SK-N-SH (cell line): Measurements from ENCODE around the gene GUK1. TPM values are rescaled to one million over a fixed set of nuclear protein-coding genes. Genes with fewer than 3 reads are reported as not detected.

ENCODE experiments used
- CTCF ChIA-PET: fragments of 300-600, 350-600 bp; formaldehyde crosslinking; extraction: SDS; loops from one replicate; lab custom pipeline; 2021; lab: Yijun Ruan, JAX
- POLR2A ChIA-PET: fragments of 350-600 bp; sonication (Branson Sonifier 250); formaldehyde crosslinking; extraction: SDS; loops from one replicate; lab custom pipeline; 2020; ENCODE audit warnings: antibody characterized with exemption, inconsistent platforms; lab: Yijun Ruan, JAX
- DNase-seq: peaks from one replicate; pipeline ENCODE4 v3.0.0; 2012
- H2AFZ ChIP-seq: fragments of 200-600 bp; sonication (generic); 2 replicates; pipeline ENCODE4 v1.8.1; 2016; ENCODE audit warnings: antibody characterized with exemption, mild to moderate bottlenecking, low read depth
- H3F3A ChIP-seq: fragments of 200-600 bp; sonication (generic); replicated peaks from 2 replicates; pipeline ENCODE3; 2016; ENCODE audit warnings: antibody characterized with exemption, mild to moderate bottlenecking; ENCODE audit not compliant: insufficient read depth
- H3K27ac ChIP-seq, 2 experiments: fragments of 200-500 bp in 1 of 2; fragments of 200-600 bp in 1 of 2; sonication (Bioruptor generic) in 1 of 2; sonication (generic), shearing (Covaris generic) in 1 of 2; 2 replicates each; pipeline versions ENCODE4 v1.5.1 to v1.6.1; 2014 to 2016; ENCODE audit warnings: low read depth in 2 of 2, inconsistent platforms in 1 of 2, low read length in 1 of 2, mild to moderate bottlenecking in 1 of 2, mixed read lengths in 1 of 2
- H3K27me3 ChIP-seq: fragments of 200-600 bp; sonication (generic), shearing (Covaris generic); 2 replicates; pipeline ENCODE4 v1.6.1; 2016; ENCODE audit warnings: mixed run types; ENCODE audit not compliant: insufficient read depth
- H3K36me3 ChIP-seq, 2 experiments: fragments of 200-500 bp in 1 of 2; fragments of 200-600 bp in 1 of 2; sonication (Bioruptor generic) in 1 of 2; sonication (generic) in 1 of 2; replicated peaks in 1 of 2; 2 replicates each; pipeline versions ENCODE3 to v1.5.1; 2014 to 2016; ENCODE audit warnings: low read length in 1 of 2, mild to moderate bottlenecking in 1 of 2; ENCODE audit not compliant: insufficient read depth in 2 of 2, control insufficient read depth in 1 of 2
- H3K4me1 ChIP-seq, 2 experiments: fragments of 200-500 bp in 1 of 2; fragments of 200-600 bp in 1 of 2; sonication (Bioruptor generic) in 1 of 2; sonication (generic), shearing (Covaris generic) in 1 of 2; 2 replicates each; pipeline versions ENCODE4 v1.5.1 to v1.6.1; 2014 to 2016; ENCODE audit warnings: low read depth in 1 of 2, low read length in 1 of 2, mixed run types in 1 of 2; ENCODE audit not compliant: insufficient read depth in 2 of 2, control insufficient read depth in 1 of 2
- H3K4me2 ChIP-seq: fragments of 200-600 bp; sonication (generic), shearing (Covaris generic); 2 replicates; pipeline ENCODE4 v1.6.1; 2017; ENCODE audit warnings: mixed run types
- H3K4me3 ChIP-seq, 2 experiments: fragments of 200-500 bp in 1 of 2; fragments of 200-600 bp in 1 of 2; sonication (Bioruptor generic) in 1 of 2; sonication (generic), shearing (Covaris generic) in 1 of 2; 2 replicates each; pipeline versions ENCODE4 v1.5.1 to v1.8.1; 2014 to 2016; ENCODE audit warnings: low read depth in 2 of 2, inconsistent platforms in 1 of 2, low read length in 1 of 2, mild to moderate bottlenecking in 1 of 2, mixed read lengths in 1 of 2, moderate library complexity in 1 of 2
- H3K79me2 ChIP-seq: fragments of 200-600 bp; sonication (generic); 2 replicates; pipeline ENCODE4 v1.8.1; 2017; ENCODE audit warnings: mild to moderate bottlenecking; ENCODE audit not compliant: insufficient read depth
- H3K9ac ChIP-seq: fragments of 200-600 bp; sonication (generic); 2 replicates; pipeline ENCODE4 v1.6.1; 2017; ENCODE audit warnings: mixed run types
- H3K9me2 ChIP-seq: fragments of 200-600 bp; sonication (generic); 2 replicates; pipeline ENCODE4 v1.6.1; 2017; ENCODE audit warnings: mixed run types
- H3K9me3 ChIP-seq: fragments of 200-600 bp; sonication (generic); 2 replicates; pipeline ENCODE4 v1.6.1; 2017; ENCODE audit warnings: mixed run types, mild to moderate bottlenecking, moderate library complexity
- H4K20me1 ChIP-seq: fragments of 200-600 bp; sonication (generic); 2 replicates; pipeline ENCODE4 v1.6.1; 2017; ENCODE audit warnings: mild to moderate bottlenecking, mixed run types; ENCODE audit not compliant: insufficient read depth
- CHD2 ChIP-seq: fragments of 150-350 bp; IDR thresholded peaks from 2 replicates; pipeline ENCODE4 v1.6.1; 2018; ENCODE audit warnings: low read length; ENCODE audit not compliant: partially characterized antibody
- CTCF ChIP-seq: fragments of 200-600 bp; sonication (generic); IDR thresholded peaks from 2 replicates; pipeline ENCODE4 v1.6.1; 2017; ENCODE audit warnings: antibody characterized with exemption, mild to moderate bottlenecking, moderate library complexity
- EZH2phosphoT487 ChIP-seq: fragments of 200-600 bp; sonication (generic); IDR thresholded peaks from 2 replicates; pipeline ENCODE4 v1.6.1; 2017; ENCODE audit warnings: low read depth, mixed run types, mild to moderate bottlenecking, antibody characterized with exemption, moderate library complexity, borderline replicate concordance
- FOXJ3 ChIP-seq: sonication (generic); formaldehyde crosslinking; IDR thresholded peaks from 2 replicates; pipeline ENCODE4 v1.5.1; 2020; ENCODE audit warnings: mild to moderate bottlenecking, missing genetic modification reagents
- GABPA ChIP-seq: IDR thresholded peaks from 2 replicates; pipeline ENCODE4 v1.4.0; 2012; ENCODE audit warnings: low read depth, mild to moderate bottlenecking
- MAX ChIP-seq: IDR thresholded peaks from 2 replicates; pipeline ENCODE4 v1.4.0; 2012; ENCODE audit warnings: low read depth
- MEF2A ChIP-seq: IDR thresholded peaks from 2 replicates; pipeline ENCODE4 v1.4.0; 2012; ENCODE audit warnings: low read depth, borderline replicate concordance
- MXI1 ChIP-seq: IDR thresholded peaks from 2 replicates; pipeline ENCODE4 v1.6.1; 2012; ENCODE audit warnings: mild to moderate bottlenecking, low read depth, low read length, improper control_type of control experiment
- NRF1 ChIP-seq: IDR thresholded peaks from 2 replicates; pipeline ENCODE4 v1.6.1; 2012; ENCODE audit warnings: low read depth, mild to moderate bottlenecking, low read length
- PBX3 ChIP-seq: IDR thresholded peaks from 2 replicates; pipeline ENCODE4; 2012
- POLR2AphosphoS5 ChIP-seq: IDR thresholded peaks from 2 replicates; pipeline ENCODE4 v1.6.1; 2012; ENCODE audit warnings: low read depth, low read length
- RAD21 ChIP-seq: IDR thresholded peaks from 2 replicates; pipeline ENCODE4 v1.6.1; 2012; ENCODE audit warnings: mild to moderate bottlenecking, low read length
- REST ChIP-seq: IDR thresholded peaks from 2 replicates; pipeline ENCODE4 v1.6.1; 2012; ENCODE audit warnings: mild to moderate bottlenecking, low read depth, low read length, moderate library complexity
- RFX5 ChIP-seq: IDR thresholded peaks from 2 replicates; pipeline ENCODE4 v1.6.1; 2012; ENCODE audit warnings: mild to moderate bottlenecking, improper control_type of control experiment, low read length
- RXRA ChIP-seq: IDR thresholded peaks from 2 replicates; pipeline ENCODE4 v1.4.0; 2012; ENCODE audit warnings: low read depth, mild to moderate bottlenecking, borderline replicate concordance
- TAF1 ChIP-seq: IDR thresholded peaks from 2 replicates; pipeline ENCODE4 v1.6.1; 2012; ENCODE audit warnings: low read depth, mild to moderate bottlenecking, low read length, moderate library complexity, borderline replicate concordance
- TCF12 ChIP-seq: IDR thresholded peaks from 2 replicates; pipeline ENCODE4 v1.4.0; 2012
- TEAD4 ChIP-seq: IDR thresholded peaks from 2 replicates; pipeline ENCODE4 v1.4.0; 2012; ENCODE audit warnings: mild to moderate bottlenecking, borderline replicate concordance; ENCODE audit not compliant: insufficient read depth
- USF2 ChIP-seq: fragments of 150-350 bp; IDR thresholded peaks from 2 replicates; pipeline ENCODE4 v1.6.1; 2017; ENCODE audit warnings: antibody characterized with exemption, low read length, low read depth, borderline replicate concordance
- ZBTB33 ChIP-seq: IDR thresholded peaks from 2 replicates; pipeline ENCODE4 v1.4.0; 2012; ENCODE audit warnings: low read depth, borderline replicate concordance
- WGBS: methylation state at CpG from one replicate; pipeline ENCODE4 v1.1.6; 2017; ENCODE audit warnings: low lambda C conversion rate; 5-methylcytosine and 5-hydroxymethylcytosine counted together
- polyA plus RNA-seq, 3 experiments: library from polyadenylated mRNA; depleted of rRNA; stranded (reverse); fragments of >200 nt; gene quantifications; 2 replicates each; pipeline ENCODE4 v1.2.3, GENCODE V29; 2012

Gene GUK1
- polyA plus RNA-seq, 1 of the 3 experiments (the other 2 are of a cell fraction): 742 TPM

GRCh38 chr1:228109073-228109961 lies 30.8 kb upstream of the GUK1 start, which contains the start of gene MRPL55:
MRPL55 (minus strand) TSS chr1:228109299; CDS start chr1:228108260, 1,039 bp downstream.
- Histone ChIP-seq H3K9ac (peak within 1 kb of the TSS; percentile 93), H3K4me3 (peak within 1 kb of the TSS; percentile 100), H3K9me2 (no peaks in the 10 kb centered on the region), H3F3A (no peaks in the 10 kb centered on the region), H3K4me1 (peaks cover 4 to 27% of the 10 kb centered on the region in 2 experiments; a peak in 3 of 4 replicates), H3K9me3 (no peaks in the 10 kb centered on the region), H3K36me3 (peaks cover 6 to 23% of the 10 kb centered on the region in 2 experiments), H3K27me3 (no peaks in the 10 kb centered on the region), H3K27ac (peak within 1 kb of the TSS; percentile 49 to 79; a peak in 3 of 4 replicates), H3K79me2 (peaks cover 18% of the 10 kb centered on the region; the same call in 1 of the 2 replicates), H3K4me2 (peak within 1 kb of the TSS; percentile 89), H4K20me1 (no peaks in the 10 kb centered on the region), H2AFZ (peak within 1 kb of the TSS; percentile 91)
- WGBS: 2% methylated on average over 49 of the region's 66 CpGs
- peak; percentile 96 for DNase-seq
- CTCF ChIA-PET: interaction anchor here (0.7 to 5.6 kb wide), 5 partner anchors 21 to 70 kb away, joined by 3 to 31 read pairs (median 4); no protein-coding TSS in a partner anchor
- POLR2A ChIA-PET: interaction anchor here (0.6 to 1.4 kb wide), 2 partner anchors 42 to 298 kb away, joined by 3 to 8 read pairs; partner anchors contain the start of gene TRIM11
- TF ChIP-seq MAX (peak; percentile 78; the same call in 1 of the 2 replicates), EZH2phosphoT487 (no peak), MXI1 (peak; percentile 84; the same call in 1 of the 2 replicates), CHD2 (peak; percentile 71), GABPA (no peak), USF2 (no peak), TCF12 (no peak), CTCF (peak; percentile 27; the same call in 1 of the 2 replicates), NRF1 (peak; percentile 30; the same call in 1 of the 2 replicates), TEAD4 (no peak), FOXJ3 (CRISPR knock-in tag) (0 out of 2 replicates have a peak, but pooled peaks have one; percentile 31), RAD21 (no peak), RXRA (no peak), REST (peak; percentile 21; the same call in 1 of the 2 replicates), ZBTB33 (no peak), PBX3 (peak; percentile 29; the same call in 1 of the 2 replicates), TAF1 (peak; percentile 72), POLR2AphosphoS5 (peak; percentile 91), MEF2A (no peak), RFX5 (no peak)
